HG02610 (cell line): ENCODE results near the gene FILIP1L.

ENCODE experiments used
- ATAC-seq: cut with Tn5 transposase; IDR thresholded peaks from one replicate; pipeline ENCODE4 v1.9.1; 2021; ENCODE audit warnings: mild to moderate bottlenecking, moderate library complexity; ENCODE audit not compliant: unreplicated experiment

The FILIP1L gene

DNA sequence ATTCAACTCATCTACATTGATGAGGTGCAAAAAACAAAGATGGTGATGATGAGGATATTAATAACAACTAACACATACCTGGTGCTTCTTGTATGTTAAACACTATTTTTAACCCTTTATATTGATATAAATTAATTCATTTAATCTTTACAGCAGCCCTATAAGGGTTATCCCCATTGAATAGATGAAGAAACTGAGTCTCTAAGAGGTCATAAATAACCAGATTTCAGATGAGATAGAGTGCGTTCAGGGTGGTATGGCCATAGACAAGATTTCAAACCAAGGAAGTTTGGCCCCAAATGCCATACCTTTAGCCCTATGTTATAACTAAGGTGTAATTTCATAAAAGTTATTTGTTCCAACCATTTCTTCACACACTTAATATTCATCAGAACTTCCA is 214.1 kb downstream of the FILIP1L start:
- no peak for ATAC-seq

- ATAC-seq: no peak
Observed at GRCh38 chr3:99899603-99900002, 214.7 kb downstream of the FILIP1L start.

DNA sequence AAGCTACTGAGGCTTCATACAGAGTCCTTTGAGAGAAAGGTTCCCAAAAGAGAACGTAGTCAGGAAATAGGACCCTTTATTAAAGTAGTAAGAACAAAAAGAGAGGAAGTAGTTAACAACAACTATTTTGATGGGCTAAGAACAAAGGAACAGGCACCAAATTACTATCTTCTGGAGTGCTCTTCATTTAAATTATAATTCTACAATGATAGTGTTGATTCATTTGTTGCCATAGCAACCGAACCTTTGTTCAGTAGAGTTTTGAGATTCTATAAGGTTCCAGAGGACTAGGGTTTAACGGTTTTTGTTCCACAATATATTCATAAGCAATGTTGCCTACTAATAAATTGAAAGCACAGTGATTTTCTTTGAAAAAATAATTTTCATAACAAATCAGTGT is 217.8 kb downstream of the FILIP1L start:
- no peak for ATAC-seq

GRCh38 chr3:99895703-99896441 is 218.4 kb downstream of the FILIP1L start:
- ATAC-seq: peak; percentile 58

DNA sequence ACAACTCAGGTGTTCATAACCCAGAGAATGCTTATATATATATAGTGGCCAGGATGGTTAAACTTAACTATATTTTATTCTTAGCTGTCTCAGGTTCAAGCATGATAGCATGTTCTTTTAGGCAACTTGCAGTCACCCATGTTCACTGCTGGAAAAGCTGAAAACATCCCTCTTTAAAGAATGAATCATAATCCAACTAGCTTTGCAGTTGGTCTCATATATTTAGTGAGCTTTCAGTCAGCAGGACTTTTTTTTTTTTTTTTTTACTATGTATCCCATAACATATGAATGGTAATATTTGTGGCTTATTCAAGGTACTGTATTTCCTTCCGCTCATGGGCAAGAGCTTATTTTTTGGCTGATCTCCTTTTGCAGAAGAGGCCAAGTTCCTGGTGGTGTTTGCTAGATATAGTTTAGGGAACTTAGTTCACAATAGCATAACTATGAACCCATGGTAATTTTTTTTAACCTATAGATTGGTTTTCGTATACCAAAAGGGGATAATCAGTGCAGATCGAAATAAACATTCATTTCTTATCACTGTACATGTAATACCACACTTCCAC is 219.1 kb downstream of the FILIP1L start:
- peak; percentile 33 for ATAC-seq

DNA sequence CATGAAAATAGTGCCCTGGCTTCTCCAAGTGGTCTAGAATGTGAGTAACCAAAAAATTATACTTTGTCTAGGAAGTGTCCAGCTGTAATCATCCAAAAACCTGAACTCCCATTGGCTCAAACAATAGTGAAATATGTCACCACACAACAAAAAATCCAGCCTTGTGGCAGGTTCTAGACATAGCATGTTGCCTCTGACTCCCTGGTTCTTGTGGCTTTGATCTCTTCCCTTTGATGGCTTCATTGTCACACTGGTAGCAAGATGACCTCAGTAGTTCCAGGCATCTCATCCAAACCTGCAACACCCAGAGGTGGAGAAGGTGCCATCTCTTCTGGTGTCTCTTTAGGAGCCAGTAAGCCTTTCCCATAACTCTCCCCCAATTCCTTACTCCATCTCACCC is 222.0 kb downstream of the FILIP1L start:
- ATAC-seq: no peak

- ATAC-seq: no peak
Observed at GRCh38 chr3:99891610-99892285, 222.6 kb downstream of the FILIP1L start.

DNA sequence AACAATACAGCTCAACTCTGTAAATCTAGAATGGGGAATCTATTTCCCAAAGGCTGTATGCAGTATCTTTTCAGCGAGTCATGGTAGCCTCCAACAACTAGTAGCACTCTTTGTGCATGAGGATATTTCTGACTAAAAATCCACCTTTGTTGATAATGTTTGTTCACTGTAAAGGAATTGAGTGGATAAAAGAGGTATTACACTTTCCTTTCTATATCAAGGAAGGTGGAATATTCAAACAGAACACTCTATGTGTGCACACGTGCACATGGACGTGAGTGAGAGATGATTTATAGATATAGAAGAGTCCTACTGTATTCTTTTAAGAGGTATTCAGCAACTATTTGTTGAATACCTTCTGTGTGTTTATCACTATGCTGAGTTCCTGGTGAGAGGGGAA is 228.4 kb downstream of the FILIP1L start:
- no peak for ATAC-seq

DNA sequence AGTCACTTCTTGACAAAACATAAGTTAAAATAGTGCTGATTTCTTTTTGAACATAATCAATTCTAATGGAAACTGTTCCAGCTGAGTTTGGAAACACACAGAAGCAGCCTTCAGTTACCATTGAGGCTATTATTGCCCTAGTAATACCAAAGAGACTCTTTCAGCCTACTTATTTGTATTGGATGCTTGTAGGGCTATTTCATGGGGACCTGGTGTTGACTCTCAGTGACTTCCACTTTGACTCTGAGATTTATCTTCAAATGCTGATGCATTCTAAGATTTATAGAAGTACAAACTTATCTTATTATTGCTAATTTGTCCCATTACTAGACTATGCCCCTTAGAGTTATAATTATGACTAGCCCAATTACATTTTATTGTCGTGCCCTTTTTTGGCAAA is 229.2 kb downstream of the FILIP1L start:
- no peak for ATAC-seq

DNA sequence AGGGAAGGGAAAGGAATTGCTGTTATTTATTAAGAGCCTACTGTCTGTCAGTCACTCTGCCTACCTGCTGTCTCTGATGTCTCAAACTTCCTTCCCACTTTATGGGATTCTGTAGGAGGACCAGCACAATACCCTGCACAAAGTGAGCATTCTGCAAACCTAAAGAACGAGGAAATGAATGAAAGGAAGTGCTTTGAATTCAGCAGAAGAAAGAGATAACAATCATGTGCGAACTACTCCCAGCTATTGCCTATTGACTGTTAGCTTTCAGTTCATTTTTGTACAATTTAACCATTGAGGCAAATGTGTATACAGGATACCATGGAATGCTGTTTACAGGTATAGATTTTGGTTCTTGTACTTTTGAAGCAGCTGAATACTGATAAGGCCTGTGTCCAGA is 229.8 kb downstream of the FILIP1L start:
- no peak for ATAC-seq

DNA sequence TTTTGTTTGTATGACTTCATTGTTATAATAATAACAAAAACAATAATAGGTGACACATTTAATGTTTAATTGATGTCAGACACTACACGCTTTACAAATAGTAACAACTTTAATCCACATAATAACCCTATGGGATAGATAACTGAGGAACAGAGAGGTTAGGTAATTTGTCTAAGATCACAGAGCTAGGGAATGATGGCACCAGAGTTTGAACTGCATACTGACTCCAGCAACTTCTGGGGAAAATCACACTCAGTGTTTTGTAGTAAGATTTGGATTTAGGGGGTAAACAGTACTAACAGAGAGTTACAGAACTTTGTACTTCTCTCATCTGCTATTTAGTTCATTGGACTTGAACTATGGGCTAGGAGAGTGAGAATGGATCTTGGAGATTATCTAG is 230.6 kb downstream of the FILIP1L start:
- no peak for ATAC-seq

DNA sequence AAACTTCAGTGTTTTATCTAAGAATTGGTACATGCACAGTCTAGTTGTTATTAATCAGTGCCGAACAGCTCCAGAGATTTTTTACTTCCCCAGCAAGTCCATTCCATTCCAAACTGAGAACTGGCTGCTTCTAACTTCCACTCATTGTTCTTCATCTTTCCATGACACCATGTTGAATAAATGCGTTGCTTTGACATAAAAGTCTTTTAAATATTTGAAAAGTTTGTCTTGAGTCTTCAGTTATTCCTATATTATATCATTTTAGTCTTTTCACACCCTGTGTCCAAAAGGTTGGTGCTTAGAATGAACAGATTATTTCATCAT is 231.2 kb downstream of the FILIP1L start:
- no peak for ATAC-seq

DNA sequence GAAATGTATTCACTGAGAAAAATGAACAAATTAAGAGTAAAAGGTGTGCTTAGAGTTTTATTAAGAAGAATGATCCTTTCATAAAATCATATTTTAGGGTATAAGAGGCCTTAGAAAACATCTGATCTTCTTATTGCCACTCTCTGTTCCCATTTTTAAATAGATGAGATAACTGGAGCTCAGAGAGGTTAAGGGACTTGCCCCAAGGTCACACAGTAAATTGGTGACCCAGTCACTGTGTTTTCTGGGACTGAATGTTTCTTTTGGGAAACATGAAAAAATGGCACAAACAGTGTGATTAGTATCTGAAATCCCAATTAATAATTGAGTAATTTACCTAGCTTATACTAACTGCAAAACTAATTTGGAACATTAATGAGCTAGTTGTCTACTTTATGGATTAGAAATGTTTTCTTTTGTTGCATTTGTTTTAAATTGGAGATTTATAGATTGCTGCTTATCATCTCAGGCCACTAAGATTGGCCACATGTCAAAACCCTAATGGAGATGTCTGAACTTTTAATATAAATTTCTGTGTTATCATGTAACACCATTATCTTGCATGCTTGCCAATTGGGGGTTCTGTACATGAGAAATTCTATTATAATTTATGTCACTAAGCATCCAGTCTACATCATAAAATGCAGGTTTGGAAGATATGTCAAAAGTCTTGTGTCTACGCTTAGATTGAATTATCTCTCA is 231.7 kb downstream of the FILIP1L start:
- no peak for ATAC-seq

- ATAC-seq: no peak
Observed at GRCh38 chr3:99881121-99881524, 233.2 kb downstream of the FILIP1L start.

- no peak for ATAC-seq
Observed at GRCh38 chr3:99879275-99879674, 235.0 kb downstream of the FILIP1L start.

GRCh38 chr3:99878005-99878404 is 236.3 kb downstream of the FILIP1L start:
- peak; percentile 60 for ATAC-seq

DNA sequence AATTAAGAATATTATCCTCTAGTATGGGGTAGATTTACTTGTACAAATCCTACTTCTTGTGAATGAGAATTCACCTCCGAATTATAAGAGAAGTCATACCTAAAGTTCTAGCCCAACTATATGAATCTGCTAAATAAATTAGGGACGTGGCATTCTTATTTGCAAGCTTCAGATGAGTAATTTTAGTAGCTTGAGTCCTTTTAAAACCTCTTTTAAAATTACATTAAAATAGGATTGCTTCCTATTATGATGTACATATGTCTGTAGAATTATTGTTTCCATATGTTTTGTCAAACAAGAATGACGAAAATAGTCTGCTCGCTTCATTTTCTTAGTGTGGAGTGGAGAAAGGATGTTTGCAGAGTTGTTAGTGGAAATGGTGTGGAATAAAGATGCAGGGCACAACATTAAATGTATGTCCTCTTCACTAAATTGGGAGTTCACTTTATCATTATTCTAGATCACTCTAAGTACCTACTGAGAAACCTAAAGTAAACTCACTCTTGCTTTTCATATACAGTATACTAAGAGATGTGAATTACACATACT is 237.2 kb downstream of the FILIP1L start:
- no peak for ATAC-seq

- peak; percentile 75 for ATAC-seq
Observed at GRCh38 chr3:99875929-99876841, 238.1 kb downstream of the FILIP1L start.

DNA sequence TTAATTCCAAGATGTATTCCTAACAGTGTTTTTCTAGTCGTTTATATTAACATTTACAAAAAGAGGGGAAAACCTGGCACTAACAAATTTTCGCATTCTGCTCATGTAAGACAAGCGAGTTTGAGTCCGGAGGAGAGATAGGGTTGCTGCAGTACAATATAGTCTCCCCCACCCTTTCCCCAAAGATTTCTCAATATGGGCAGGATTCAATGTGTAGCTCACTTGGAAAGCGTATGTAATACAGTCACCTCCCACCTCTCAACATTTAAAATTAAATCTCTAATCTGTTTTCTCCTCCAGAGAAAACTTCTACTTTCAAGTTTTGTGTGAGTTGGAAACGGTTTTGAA is 238.7 kb downstream of the FILIP1L start:
- no peak for ATAC-seq

GRCh38 chr3:99874237-99875002 is 239.9 kb downstream of the FILIP1L start:
- ATAC-seq: no peak
